H1 (cell line): Measurements from ENCODE around the gene KRT75.

Source experiments
- KDM1A ChIP-seq: fragments of 200-600, 300-600 bp; sonication (generic); IDR thresholded peaks from 2 replicates; pipeline ENCODE4 v1.7.1; 2016; ENCODE audit warnings: mild to moderate bottlenecking, low read length, borderline replicate concordance
- POLR2AphosphoS5 ChIP-seq: IDR thresholded peaks from 2 replicates; pipeline ENCODE4 v1.6.1; 2011; ENCODE audit warnings: low read depth, low read length
- SIN3A ChIP-seq, 2 experiments: IDR thresholded peaks in 1 of 2; conservative IDR thresholded peaks in 1 of 2; 2 replicates each; pipeline ENCODE4 v1.6.1; 2011 to 2012; ENCODE audit warnings: low read length in 2 of 2, improper control_type of control experiment in 1 of 2, low read depth in 1 of 2, mild to moderate bottlenecking in 1 of 2

DNA sequence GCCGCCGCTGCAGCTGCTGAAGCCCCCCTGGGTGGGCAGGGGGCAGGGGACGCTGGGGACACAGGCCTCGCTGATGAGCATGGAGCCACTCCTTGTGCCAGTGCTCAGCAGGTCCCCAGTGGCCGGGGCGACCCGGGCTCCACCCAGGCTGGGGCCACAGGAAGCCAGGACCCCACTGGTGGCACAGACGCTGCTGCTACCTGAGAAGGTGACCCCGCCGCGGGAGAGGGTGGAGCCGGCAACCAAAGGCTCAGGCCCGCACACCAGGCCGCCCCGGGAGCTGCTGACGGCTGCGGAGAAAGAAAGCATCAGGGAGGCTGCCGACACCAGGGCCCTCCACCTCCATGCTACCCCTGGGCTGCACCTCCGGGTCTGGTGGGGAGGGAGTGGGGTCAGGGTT, 56.1 kb downstream of the KRT75 start:
- TF ChIP-seq POLR2AphosphoS5 = no peak
- TF ChIP-seq KDM1A = no peak
- no peak for TF ChIP-seq SIN3A (conservative IDR thresholded peaks at IDR 0.05 in 1 of 2, IDR thresholded peaks at IDR 0.05 in 1 of 2; ENCODE audit: low read depth in 1 of 2, low read length in 2 of 2)
